Omental fat pad (tissue), 4 donors: ENCODE results near the gene ATPAF1. TPM values are rescaled to one million over a fixed set of nuclear protein-coding genes. Genes with fewer than 3 reads are reported as not detected.

ENCODE experiments used
- ATAC-seq: fragments of 150-250 bp; one replicate; pipeline ENCODE4 v1.9.1; 2016; ENCODE audit warnings: mild to moderate bottlenecking, moderate library complexity; ENCODE audit not compliant: low FRiP score
- DNase-seq: peaks from one replicate; pipeline ENCODE4 v3.0.0-alpha.2; 2019; ENCODE audit warnings: low spot score
- CTCF ChIP-seq, 3 donors: fragments of 450-650 bp; IDR thresholded peaks; one replicate each; pipeline ENCODE4 v1.5.1; 2016 to 2017; ENCODE audit warnings: antibody characterized with exemption in 3 of 3, mild to moderate bottlenecking in 3 of 3, moderate library complexity in 2 of 3
- total RNA-seq, 4 donors: library from RNA; depleted of rRNA; stranded (reverse); fragments of >200 nt; gene quantifications; one replicate each; pipeline ENCODE4 v1.1.0, GENCODE V29; 2016

Gene ATPAF1
- total RNA-seq, 4 donors from 2014 or later, result 33.1 to 83.6 (median 57.0) TPM

- ATAC-seq (peak; percentile 89), DNase-seq (peak; percentile 74)
- TF ChIP-seq CTCF (IDR thresholded peaks at IDR 0.05), result no peak
These were observed 51.7 kb downstream of the ATPAF1 start, which contains the start of gene MOB3C for GRCh38 chr1:46616277-46617107. MOB3C (minus strand) TSS chr1:46616811; CDS start chr1:46613321, 3,490 bp downstream.

GRCh38 chr1:46615735-46616134 lies 52.4 kb downstream of the ATPAF1 start:
- TF ChIP-seq CTCF (IDR thresholded peaks at IDR 0.05), result no peak
- no peak for DNase-seq
- no peak for ATAC-seq

GRCh38 chr1:46615088-46615487 lies 53.1 kb downstream of the ATPAF1 start:
- no peak for DNase-seq
- TF ChIP-seq CTCF (IDR thresholded peaks at IDR 0.05), result no peak
- no peak for ATAC-seq

- ATAC-seq (no peak), DNase-seq (no peak)
- no peak for TF ChIP-seq CTCF (IDR thresholded peaks at IDR 0.05)
These were observed 53.6 kb downstream of the ATPAF1 start for GRCh38 chr1:46614604-46614984.

- DNase-seq (peak; percentile 68), ATAC-seq (peak; percentile 54)
- no peak for TF ChIP-seq CTCF (IDR thresholded peaks at IDR 0.05)
These were observed 54.2 kb downstream of the ATPAF1 start for GRCh38 chr1:46613661-46614603.

GRCh38 chr1:46612937-46613660 lies 55.1 kb downstream of the ATPAF1 start:
- DNase-seq (no peak), ATAC-seq (no peak)
- TF ChIP-seq CTCF (IDR thresholded peaks at IDR 0.05), result no peak
